Measurements from ENCODE around the gene TMEM219.

The TMEM219 gene

GRCh38 chr16:29962344-29962994, 590 bp downstream of the TMEM219 start:
- ATAC-seq (ENCODE audit: low read depth): peak; percentile 43; the same call in 2 of the 3 replicates
- TF ChIP-seq, protein P1, sequence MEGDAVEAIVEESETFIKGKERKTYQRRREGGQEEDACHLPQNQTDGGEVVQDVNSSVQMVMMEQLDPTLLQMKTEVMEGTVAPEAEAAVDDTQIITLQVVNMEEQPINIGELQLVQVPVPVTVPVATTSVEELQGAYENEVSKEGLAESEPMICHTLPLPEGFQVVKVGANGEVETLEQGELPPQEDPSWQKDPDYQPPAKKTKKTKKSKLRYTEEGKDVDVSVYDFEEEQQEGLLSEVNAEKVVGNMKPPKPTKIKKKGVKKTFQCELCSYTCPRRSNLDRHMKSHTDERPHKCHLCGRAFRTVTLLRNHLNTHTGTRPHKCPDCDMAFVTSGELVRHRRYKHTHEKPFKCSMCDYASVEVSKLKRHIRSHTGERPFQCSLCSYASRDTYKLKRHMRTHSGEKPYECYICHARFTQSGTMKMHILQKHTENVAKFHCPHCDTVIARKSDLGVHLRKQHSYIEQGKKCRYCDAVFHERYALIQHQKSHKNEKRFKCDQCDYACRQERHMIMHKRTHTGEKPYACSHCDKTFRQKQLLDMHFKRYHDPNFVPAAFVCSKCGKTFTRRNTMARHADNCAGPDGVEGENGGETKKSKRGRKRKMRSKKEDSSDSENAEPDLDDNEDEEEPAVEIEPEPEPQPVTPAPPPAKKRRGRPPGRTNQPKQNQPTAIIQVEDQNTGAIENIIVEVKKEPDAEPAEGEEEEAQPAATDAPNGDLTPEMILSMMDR (IDR thresholded peaks at IDR 0.05; ENCODE audit: poor library complexity, severe bottlenecking): no peak
- H3K27ac ChIP-seq (ENCODE audit: poor library complexity, severe bottlenecking): peak overlapping the region; percentile 57
- H3K9me3 ChIP-seq (ENCODE audit: severe bottlenecking): no peaks in the 10 kb centered on the region
- H3K36me3 ChIP-seq (ENCODE audit: low read depth): peaks cover 20% of the 10 kb centered on the region
- H3K4me3 ChIP-seq (ENCODE audit: severe bottlenecking): peak overlapping the region; percentile 53
- DNase-seq (ENCODE audit: low spot score): no peak
- peaks cover 5% of the 10 kb centered on the region for H3K4me1 ChIP-seq (ENCODE audit: insufficient read depth, poor library complexity, severe bottlenecking)
- H3K27me3 ChIP-seq (ENCODE audit: insufficient read depth, poor library complexity, severe bottlenecking): no peaks in the 10 kb centered on the region

- Histone ChIP-seq H3K36me3 (ENCODE audit: low read depth) (peaks cover 24% of the 10 kb centered on the region), H3K9me3 (ENCODE audit: severe bottlenecking) (no peaks in the 10 kb centered on the region), H3K4me3 (ENCODE audit: severe bottlenecking) (no peak overlapping the region), H3K4me1 (ENCODE audit: insufficient read depth, poor library complexity, severe bottlenecking) (peaks cover 5% of the 10 kb centered on the region), H3K27me3 (ENCODE audit: insufficient read depth, poor library complexity, severe bottlenecking) (no peaks in the 10 kb centered on the region), H3K27ac (ENCODE audit: poor library complexity, severe bottlenecking) (peak overlapping the region; percentile 57)
- ATAC-seq (ENCODE audit: low read depth) (no peak), DNase-seq (ENCODE audit: low spot score) (no peak)
- TF ChIP-seq, protein P1 (IDR thresholded peaks at IDR 0.05; ENCODE audit: poor library complexity, severe bottlenecking): no peak
Observed at GRCh38 chr16:29963021-29963743, 1.3 kb downstream of the TMEM219 start.

DNA sequence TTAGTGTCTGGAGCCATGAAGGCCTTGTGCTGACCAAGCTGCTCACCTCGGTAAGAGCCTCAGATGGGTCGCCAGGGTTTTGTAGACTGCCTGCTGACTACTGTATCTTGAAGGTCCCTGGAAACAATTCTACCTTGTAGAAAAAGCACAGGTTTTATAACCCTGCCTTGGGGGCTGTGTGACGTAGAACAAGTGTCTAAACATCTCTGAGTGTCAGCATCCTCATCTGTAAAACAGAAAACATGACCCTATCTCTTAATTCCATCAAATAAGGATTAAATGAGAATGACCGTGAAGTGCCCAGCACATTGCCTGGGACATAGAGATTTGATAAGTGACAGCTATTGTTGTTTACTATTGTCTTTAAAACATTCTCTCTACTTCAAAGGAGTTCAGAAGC, 6.3 kb downstream of the TMEM219 start:
- no peak for ATAC-seq (ENCODE audit: low read depth)
- peaks cover 37% of the 10 kb centered on the region for H3K36me3 ChIP-seq (ENCODE audit: low read depth)
- no peaks in the 10 kb centered on the region for H3K27me3 ChIP-seq (ENCODE audit: insufficient read depth, poor library complexity, severe bottlenecking)
- no peaks in the 10 kb centered on the region for H3K4me1 ChIP-seq (ENCODE audit: insufficient read depth, poor library complexity, severe bottlenecking)
- TF ChIP-seq, protein P1 (IDR thresholded peaks at IDR 0.05; ENCODE audit: poor library complexity, severe bottlenecking): no peak
- no peaks in the 10 kb centered on the region for H3K9me3 ChIP-seq (ENCODE audit: severe bottlenecking)
- no peak overlapping the region for H3K27ac ChIP-seq (ENCODE audit: poor library complexity, severe bottlenecking)
- H3K4me3 ChIP-seq (ENCODE audit: severe bottlenecking): no peak overlapping the region
- DNase-seq (ENCODE audit: low spot score): no peak

GRCh38 chr16:29971304-29971703, 9.4 kb downstream of the TMEM219 start:
- H3K36me3 ChIP-seq (ENCODE audit: low read depth): peaks cover 31% of the 10 kb centered on the region
- H3K27ac ChIP-seq (ENCODE audit: poor library complexity, severe bottlenecking): no peak overlapping the region
- peaks cover 11% of the 10 kb centered on the region for H3K4me1 ChIP-seq (ENCODE audit: insufficient read depth, poor library complexity, severe bottlenecking)
- no peaks in the 10 kb centered on the region for H3K27me3 ChIP-seq (ENCODE audit: insufficient read depth, poor library complexity, severe bottlenecking)
- no peaks in the 10 kb centered on the region for H3K9me3 ChIP-seq (ENCODE audit: severe bottlenecking)
- TF ChIP-seq, protein P1 (IDR thresholded peaks at IDR 0.05; ENCODE audit: poor library complexity, severe bottlenecking): no peak
- no peak for DNase-seq (ENCODE audit: low spot score)
- H3K4me3 ChIP-seq (ENCODE audit: severe bottlenecking): no peak overlapping the region
- no peak for ATAC-seq (ENCODE audit: low read depth)

- Histone ChIP-seq H3K9me3 (ENCODE audit: severe bottlenecking) (no peaks in the 10 kb centered on the region), H3K4me1 (ENCODE audit: insufficient read depth, poor library complexity, severe bottlenecking) (peaks cover 11% of the 10 kb centered on the region), H3K4me3 (ENCODE audit: severe bottlenecking) (no peak overlapping the region), H3K27ac (ENCODE audit: poor library complexity, severe bottlenecking) (peak overlapping the region; percentile 67), H3K27me3 (ENCODE audit: insufficient read depth, poor library complexity, severe bottlenecking) (no peaks in the 10 kb centered on the region), H3K36me3 (ENCODE audit: low read depth) (peaks cover 29% of the 10 kb centered on the region)
- TF ChIP-seq, protein P1 (IDR thresholded peaks at IDR 0.05; ENCODE audit: poor library complexity, severe bottlenecking): no peak
- DNase-seq (ENCODE audit: low spot score): no peak
- no peak for ATAC-seq (ENCODE audit: low read depth)
Observed at GRCh38 chr16:29972500-29972899, 10.6 kb downstream of the TMEM219 start.

Measured in RWPE2 (cell line).